SJSA1 (cell line): Measurements from ENCODE around the gene CMC1. TPM values are rescaled to one million over a fixed set of nuclear protein-coding genes. Genes with fewer than 3 reads are reported as not detected.
"Not testable (repeated sequence)": the region's sequence is repeated elsewhere in the genome, so short reads cannot be mapped to it uniquely, and the experiment has no call there.

Source experiments
- DNase-seq, 2 experiments: peaks; one replicate each; pipeline ENCODE4 v3.0.0-alpha.2; 2015 to 2020; ENCODE audit warnings: low spot score in 2 of 2, low read depth in 1 of 2
- H3K27ac ChIP-seq: fragments of 250-450 bp; sonication (Bioruptor Pico); 2 replicates; pipeline ENCODE4 v1.5.1; 2020; ENCODE audit warnings: mild to moderate bottlenecking, moderate library complexity
- H3K27me3 ChIP-seq: fragments of 250-450 bp; sonication (Bioruptor Pico); replicated peaks from 2 replicates; pipeline ENCODE4 v1.5.1; 2020; ENCODE audit warnings: mild to moderate bottlenecking, moderate library complexity
- H3K36me3 ChIP-seq: fragments of 250-450 bp; sonication (Bioruptor Pico); 2 replicates; pipeline ENCODE4 v1.5.1; 2020; ENCODE audit warnings: mild to moderate bottlenecking
- H3K4me1 ChIP-seq: fragments of 250-450 bp; sonication (Bioruptor Pico); replicated peaks from 2 replicates; pipeline ENCODE4 v1.6.1; 2021; ENCODE audit warnings: mild to moderate bottlenecking
- H3K4me3 ChIP-seq: fragments of 250-450 bp; sonication (Bioruptor Pico); 2 replicates; pipeline ENCODE4 v1.5.1; 2020; ENCODE audit warnings: mild to moderate bottlenecking
- H3K9me3 ChIP-seq: fragments of 250-450 bp; sonication (Bioruptor Pico); replicated peaks from 2 replicates; pipeline ENCODE4 v1.5.1; 2020; ENCODE audit warnings: mild to moderate bottlenecking
- total RNA-seq: library from RNA; depleted of rRNA; stranded (reverse); fragments of >200 nt; shearing (Covaris generic); gene quantifications from 2 replicates; pipeline ENCODE4 v1.2.3, GENCODE V29; 2014

CMC1 gene
- total RNA-seq, 1 experiment from 2014 or later: 16.1 TPM

DNA sequence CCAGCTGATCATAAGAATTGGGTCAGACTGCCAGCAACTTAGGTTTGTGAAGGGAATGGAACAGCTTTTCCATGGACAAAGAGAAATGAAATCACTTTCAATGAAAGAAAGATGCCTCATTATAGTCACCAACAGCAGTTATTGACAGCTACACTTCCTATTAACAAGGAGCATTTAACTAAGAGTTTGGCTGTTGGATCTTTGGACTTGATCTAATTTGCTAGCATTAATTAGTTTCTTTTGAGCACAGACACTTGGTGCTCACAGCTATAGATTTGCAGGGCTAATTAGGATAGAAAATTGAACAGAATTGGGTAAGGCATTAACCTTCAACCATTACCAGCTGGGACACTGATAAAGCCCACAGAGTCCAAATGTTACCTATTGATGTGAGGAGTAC is 24.2 kb downstream of the CMC1 start:
- no peaks in the 10 kb centered on the region for H3K36me3 ChIP-seq
- H3K4me1 ChIP-seq: no peaks in the 10 kb centered on the region
- no peaks in the 10 kb centered on the region for H3K27me3 ChIP-seq
- H3K9me3 ChIP-seq: no peaks in the 10 kb centered on the region
- no peak overlapping the region for H3K4me3 ChIP-seq
- no peak overlapping the region for H3K27ac ChIP-seq
- DNase-seq: no peak

GRCh38 chr3:28267984-28268849 is 26.8 kb downstream of the CMC1 start:
- Histone ChIP-seq H3K4me3 (no peak overlapping the region), H3K9me3 (no peaks in the 10 kb centered on the region), H3K27me3 (no peaks in the 10 kb centered on the region), H3K36me3 (0 out of 2 replicates have a peak, but pooled peaks cover 3% of the 10 kb centered on the region), H3K27ac (no peak overlapping the region), H3K4me1 (no peaks in the 10 kb centered on the region)
- no peak for DNase-seq

DNA sequence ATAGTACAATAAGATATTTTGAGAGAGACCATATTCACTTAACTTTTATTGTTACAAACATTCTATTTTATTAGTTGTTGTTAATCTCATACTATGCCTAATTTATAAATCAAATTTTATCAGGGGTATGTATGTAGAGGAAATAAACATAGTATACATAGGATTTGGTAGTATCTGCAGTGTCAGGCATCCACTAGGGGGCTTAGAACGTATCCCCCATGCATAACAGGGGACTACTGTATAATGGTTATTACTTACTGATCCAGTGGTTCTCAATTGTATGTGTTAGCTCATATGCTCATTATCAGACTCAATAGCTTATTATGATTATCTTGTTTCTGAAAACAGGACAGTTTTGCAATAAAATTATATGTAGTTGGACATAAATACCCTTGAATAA is 27.6 kb downstream of the CMC1 start:
- Histone ChIP-seq H3K4me1 (no peaks in the 10 kb centered on the region), H3K27me3 (no peaks in the 10 kb centered on the region), H3K27ac (no peak overlapping the region), H3K4me3 (no peak overlapping the region), H3K9me3 (no peaks in the 10 kb centered on the region), H3K36me3 (0 out of 2 replicates have a peak, but pooled peaks cover 3% of the 10 kb centered on the region)
- no peak for DNase-seq

- not testable (repeated sequence) for H3K27me3 ChIP-seq, H3K4me1 ChIP-seq, H3K4me3 ChIP-seq, H3K36me3 ChIP-seq, H3K9me3 ChIP-seq, H3K27ac ChIP-seq, DNase-seq
These were observed 28.5 kb downstream of the CMC1 start for GRCh38 chr3:28269884-28270283.

DNA sequence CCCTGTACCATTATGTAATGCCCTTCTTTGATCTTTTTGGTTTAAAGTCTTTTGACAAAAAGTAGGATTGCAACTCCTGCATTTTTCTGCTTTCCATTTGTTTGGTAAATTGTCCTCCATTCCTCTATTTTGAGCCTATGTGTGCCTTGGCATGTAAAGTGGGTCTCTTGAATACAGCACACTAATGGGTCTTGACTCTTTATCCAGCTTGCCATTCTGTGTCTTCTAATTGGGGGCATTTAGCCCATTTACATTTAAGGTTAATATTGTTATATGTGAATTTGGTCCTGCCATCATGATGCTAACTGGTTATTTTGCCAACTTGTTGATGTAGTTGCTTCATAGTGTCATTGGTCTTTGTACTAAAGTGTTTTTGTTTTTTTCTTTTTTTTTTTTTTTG is 32.4 kb downstream of the CMC1 start:
- Histone ChIP-seq H3K27ac (no peak overlapping the region), H3K27me3 (no peaks in the 10 kb centered on the region), H3K9me3 (no peaks in the 10 kb centered on the region), H3K4me3 (no peak overlapping the region), H3K4me1 (no peaks in the 10 kb centered on the region), H3K36me3 (peaks cover 10% of the 10 kb centered on the region)
- no peak for DNase-seq

GRCh38 chr3:28278918-28279317 is 37.5 kb downstream of the CMC1 start:
- no peak for DNase-seq
- H3K36me3 ChIP-seq: peaks cover 7% of the 10 kb centered on the region
- no peak overlapping the region for H3K27ac ChIP-seq
- H3K4me3 ChIP-seq: no peak overlapping the region
- H3K27me3 ChIP-seq: no peaks in the 10 kb centered on the region
- H3K4me1 ChIP-seq: no peaks in the 10 kb centered on the region
- H3K9me3 ChIP-seq: no peaks in the 10 kb centered on the region

- no peaks in the 10 kb centered on the region for H3K9me3 ChIP-seq
- no peak overlapping the region for H3K27ac ChIP-seq
- no peaks in the 10 kb centered on the region for H3K4me1 ChIP-seq
- no peaks in the 10 kb centered on the region for H3K27me3 ChIP-seq
- DNase-seq: no peak
- H3K36me3 ChIP-seq: peaks cover 5% of the 10 kb centered on the region
- H3K4me3 ChIP-seq: no peak overlapping the region
These were observed 38.4 kb downstream of the CMC1 start for GRCh38 chr3:28279770-28280169.

- no peaks in the 10 kb centered on the region for H3K9me3 ChIP-seq
- H3K36me3 ChIP-seq: peaks cover 5% of the 10 kb centered on the region; the same call in 1 of the 2 replicates
- no peak for DNase-seq
- H3K4me3 ChIP-seq: no peak overlapping the region
- no peaks in the 10 kb centered on the region for H3K27me3 ChIP-seq
- no peak overlapping the region for H3K27ac ChIP-seq
- H3K4me1 ChIP-seq: no peaks in the 10 kb centered on the region
These were observed 39.4 kb downstream of the CMC1 start for GRCh38 chr3:28280781-28281180.

DNA sequence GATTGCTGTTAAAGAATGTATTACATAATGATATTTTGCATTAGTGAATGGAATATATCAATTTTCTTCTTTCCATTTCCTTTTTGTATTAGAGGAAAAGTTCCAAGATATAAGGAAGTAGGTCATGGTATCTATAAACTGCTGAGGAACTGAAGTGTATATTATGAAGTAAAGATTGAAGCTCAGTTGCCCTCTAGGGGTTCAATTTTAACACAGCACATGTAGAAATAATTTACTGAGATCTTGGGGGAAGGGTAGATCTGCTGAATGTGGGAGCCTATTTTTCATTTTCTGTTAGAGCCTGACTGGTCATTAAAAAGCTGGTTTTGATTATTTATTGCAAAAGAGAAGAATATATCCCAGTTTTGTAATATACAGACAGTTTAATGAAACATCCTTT is 45.2 kb downstream of the CMC1 start:
- H3K27me3 ChIP-seq: no peaks in the 10 kb centered on the region
- DNase-seq: no peak
- H3K9me3 ChIP-seq: no peaks in the 10 kb centered on the region
- no peaks in the 10 kb centered on the region for H3K4me1 ChIP-seq
- H3K27ac ChIP-seq: no peak overlapping the region
- no peak overlapping the region for H3K4me3 ChIP-seq
- peaks cover 7% of the 10 kb centered on the region; the same call in 1 of the 2 replicates for H3K36me3 ChIP-seq

- Histone ChIP-seq H3K27ac (no peak overlapping the region), H3K4me3 (no peak overlapping the region), H3K36me3 (peaks cover 7% of the 10 kb centered on the region; the same call in 1 of the 2 replicates), H3K27me3 (no peaks in the 10 kb centered on the region), H3K4me1 (no peaks in the 10 kb centered on the region), H3K9me3 (no peaks in the 10 kb centered on the region)
- DNase-seq: no peak
These were observed 45.6 kb downstream of the CMC1 start for GRCh38 chr3:28287046-28287445.

DNA sequence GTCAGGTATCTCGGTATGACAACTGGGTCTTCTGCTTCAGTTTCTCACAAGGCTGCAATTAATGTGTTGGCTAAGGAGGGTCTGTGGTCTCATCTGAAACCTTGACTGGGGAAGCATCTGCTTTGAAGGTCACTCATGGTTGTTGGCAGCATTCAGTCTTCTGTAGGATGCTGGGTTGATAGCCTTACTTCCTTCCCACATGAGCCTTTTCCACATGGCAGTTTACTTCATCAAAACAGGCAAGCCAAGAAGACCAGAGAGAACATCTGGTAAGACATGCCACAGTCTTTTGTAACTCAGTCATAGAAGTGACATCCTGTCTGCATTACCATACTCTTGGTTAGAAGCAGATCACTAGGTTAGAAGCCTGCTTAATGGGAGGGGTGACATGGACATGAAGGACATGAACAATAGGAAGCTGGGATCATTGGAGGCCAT is 49.5 kb downstream of the CMC1 start:
- H3K27me3 ChIP-seq: no peaks in the 10 kb centered on the region
- no peaks in the 10 kb centered on the region for H3K9me3 ChIP-seq
- peaks cover 7% of the 10 kb centered on the region; the same call in 1 of the 2 replicates for H3K36me3 ChIP-seq
- no peak overlapping the region for H3K4me3 ChIP-seq
- no peak overlapping the region for H3K27ac ChIP-seq
- DNase-seq: no peak
- H3K4me1 ChIP-seq: no peaks in the 10 kb centered on the region

DNA sequence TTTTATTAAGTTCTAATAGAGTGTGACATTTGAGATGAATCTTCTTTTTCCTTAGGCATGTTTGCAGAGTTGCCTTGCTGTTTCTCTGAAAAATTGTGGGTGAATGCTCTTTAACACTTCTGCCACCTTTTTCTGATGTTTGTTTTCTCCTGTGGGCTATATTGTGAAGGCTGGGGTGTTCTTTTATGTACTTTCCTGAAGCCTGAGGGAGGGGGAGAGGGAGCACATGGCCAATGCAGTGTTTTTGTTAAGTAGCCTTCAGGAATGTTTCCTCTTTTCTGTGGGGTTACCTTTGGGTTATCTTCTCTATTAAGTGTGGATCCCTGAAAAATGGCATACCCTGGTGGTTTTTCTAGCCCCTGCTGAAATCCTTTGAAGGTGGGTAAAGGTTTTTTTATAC is 50.2 kb downstream of the CMC1 start:
- H3K27ac ChIP-seq: no peak overlapping the region
- DNase-seq: no peak
- H3K27me3 ChIP-seq: no peaks in the 10 kb centered on the region

GRCh38 chr3:28292622-28293021 is 51.2 kb downstream of the CMC1 start:
- Histone ChIP-seq H3K4me3 (no peak overlapping the region), H3K4me1 (no peaks in the 10 kb centered on the region), H3K36me3 (0 out of 2 replicates have a peak, but pooled peaks cover 5% of the 10 kb centered on the region)

More for the DNA sequence above, 50.2 kb downstream of the CMC1 start:
- no peaks in the 10 kb centered on the region for H3K9me3 ChIP-seq
- peaks cover 7% of the 10 kb centered on the region; the same call in 1 of the 2 replicates for H3K36me3 ChIP-seq
- no peaks in the 10 kb centered on the region for H3K4me1 ChIP-seq
- no peak overlapping the region for H3K4me3 ChIP-seq

DNA sequence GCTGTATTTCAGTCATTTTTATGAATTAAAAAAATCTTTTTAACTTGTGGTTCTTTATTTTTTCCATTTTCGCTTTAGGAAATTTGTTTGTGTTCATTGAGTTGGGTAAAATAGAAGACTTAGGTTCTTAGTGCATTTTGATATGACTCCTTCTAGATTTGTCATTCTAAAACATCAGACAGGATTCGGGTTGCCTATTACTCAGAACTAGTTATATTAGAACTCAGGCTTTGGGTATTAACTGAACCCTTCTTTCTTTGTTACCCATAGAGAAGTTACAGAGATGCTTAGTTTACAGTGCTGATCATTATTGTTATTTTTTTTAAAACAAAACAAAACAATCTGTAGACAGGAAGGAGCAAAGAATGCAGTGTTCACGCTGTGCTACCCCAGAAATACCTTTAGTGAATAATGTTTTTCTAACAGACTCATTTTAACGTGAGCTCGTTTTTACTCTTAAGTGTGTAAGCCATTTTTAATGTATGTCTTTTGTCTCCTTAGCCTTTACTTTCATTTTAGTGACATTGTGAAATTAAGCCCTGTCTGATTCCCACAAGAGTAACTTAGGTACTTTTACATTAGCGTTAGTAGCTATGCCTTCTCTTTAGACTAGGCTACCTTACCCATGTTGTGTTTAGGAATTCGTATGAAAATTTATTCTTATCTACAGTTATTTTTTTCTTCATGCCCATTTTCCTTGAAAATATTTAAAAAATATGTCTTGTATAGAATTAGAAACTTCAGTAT is 53.4 kb downstream of the CMC1 start:
- H3K27ac ChIP-seq: no peak overlapping the region

More at GRCh38 chr3:28292622-28293021, 51.2 kb downstream of the CMC1 start:
- Histone ChIP-seq H3K9me3 (no peaks in the 10 kb centered on the region), H3K27me3 (no peaks in the 10 kb centered on the region), H3K27ac (no peak overlapping the region)
- DNase-seq: no peak

More for the DNA sequence above, 53.4 kb downstream of the CMC1 start:
- no peak overlapping the region for H3K4me3 ChIP-seq
- H3K4me1 ChIP-seq: no peaks in the 10 kb centered on the region
- no peaks in the 10 kb centered on the region for H3K27me3 ChIP-seq
- H3K36me3 ChIP-seq: 0 out of 2 replicates have a peak, but pooled peaks cover 5% of the 10 kb centered on the region
- no peak for DNase-seq
- H3K9me3 ChIP-seq: no peaks in the 10 kb centered on the region
